Activated CD8-positive, alpha-beta T cell treated with anti-CD3 and anti-CD28 coated beads for 36 hours (primary cell): ENCODE data around the gene EMP1. TPM values are rescaled to one million over a fixed set of nuclear protein-coding genes. Genes with fewer than 3 reads are reported as not detected.
A peak's percentile ranks its signal among the peaks of the same experiment; 100 is the strongest.

ENCODE experiments used
- ATAC-seq: fragments of 200-7000 bp; cut with Tn5 transposase; one replicate; pipeline ENCODE4 v1.10.0; 2021; ENCODE audit warnings: mild to moderate bottlenecking, moderate library complexity
- CTCF ChIA-PET: fragments of 350-600 bp; sonication (Branson Sonifier 250); formaldehyde crosslinking; loops from one replicate; lab custom pipeline; 2021; ENCODE audit warnings: antibody characterized with exemption; lab: Charles Lee
- POLR2A ChIA-PET: fragments of 350-600 bp; sonication (Branson Sonifier 250); formaldehyde crosslinking; loops from one replicate; lab custom pipeline; 2021; ENCODE audit warnings: antibody characterized with exemption; lab: Charles Lee
- DNase-seq: peaks from one replicate; pipeline ENCODE4 v3.0.0-alpha.2; 2020
- H3K27ac Mint-ChIP-seq: one replicate; pipeline ENCODE4 v1.8.0; 2021; ENCODE audit warnings: mild to moderate bottlenecking, mixed read lengths
- H3K27me3 Mint-ChIP-seq: one replicate; pipeline ENCODE4 v1.8.0; 2021; ENCODE audit warnings: mixed read lengths
- H3K36me3 Mint-ChIP-seq: one replicate; pipeline ENCODE4 v1.8.0; 2021; ENCODE audit warnings: low read depth, mixed read lengths
- H3K4me1 Mint-ChIP-seq: one replicate; pipeline ENCODE4 v1.8.0; 2021; ENCODE audit warnings: low read depth, mixed read lengths
- H3K4me3 Mint-ChIP-seq: one replicate; pipeline ENCODE4 v1.8.0; 2021; ENCODE audit warnings: mild to moderate bottlenecking, moderate library complexity, mixed read lengths
- H3K9me3 Mint-ChIP-seq: one replicate; pipeline ENCODE4 v1.8.0; 2021; ENCODE audit warnings: mixed read lengths
- CTCF ChIP-seq: fragments of 200-600 bp; IDR thresholded peaks from one replicate; pipeline ENCODE4 v1.8.0; 2022; ENCODE audit warnings: antibody characterized with exemption, mild to moderate bottlenecking
- intact Hi-C: fragments of 100-400 bp; cut with micrococcal nuclease; formaldehyde crosslinking; loops from one replicate; pipeline ENCODE4 v1.10.0; 2022
- total RNA-seq, 2 experiments: library from RNA; stranded (reverse); gene quantifications; one replicate each; pipeline ENCODE4 v1.2.3, GENCODE V29; 2021

The EMP1 gene
- total RNA-seq, 2 experiments from 2014 or later, result 3.1 to 3.6 TPM

GRCh38 chr12:13211859-13212664 lies 15.5 kb downstream of the EMP1 start:
- ATAC-seq (peak; percentile 68), DNase-seq (peak; percentile 84)
- Mint-ChIP-seq H3K36me3 (no peaks in the 10 kb centered on the region), H3K4me1 (peaks cover 19% of the 10 kb centered on the region), H3K27ac (peak overlapping the region; percentile 9), H3K4me3 (no peak overlapping the region), H3K27me3 (peaks cover 3% of the 10 kb centered on the region), H3K9me3 (no peaks in the 10 kb centered on the region)
- peak; percentile 93 for TF ChIP-seq CTCF
- intact Hi-C loops, result loop anchor here (1.0 to 5.0 kb wide), 3 partner anchors 114 to 295 kb away; no protein-coding TSS in a partner anchor
- POLR2A ChIA-PET, result interaction anchor here (0.7 to 1.2 kb wide), 7 partner anchors 14 to 363 kb away, joined by 3 to 5 read pairs (median 3); no protein-coding TSS in a partner anchor
- CTCF ChIA-PET, result interaction anchor here (0.6 to 7.9 kb wide), 63 partner anchors 10 to 954 kb away, joined by 3 to 150 read pairs (median 6); partner anchors contain the start of genes EMP1, FAM234B and GSG1

GRCh38 chr12:13215056-13215455 lies 18.5 kb downstream of the EMP1 start:
- DNase-seq, result no peak
- Mint-ChIP-seq H3K27me3 (no peaks in the 10 kb centered on the region), H3K4me1 (peaks cover 15% of the 10 kb centered on the region), H3K9me3 (no peaks in the 10 kb centered on the region), H3K27ac (no peak overlapping the region), H3K36me3 (no peaks in the 10 kb centered on the region), H3K4me3 (no peak overlapping the region)
- no peak for ATAC-seq
- TF ChIP-seq CTCF, result no peak
- POLR2A ChIA-PET, result no interaction called here
- intact Hi-C loops, result no loop called here
- CTCF ChIA-PET, result interaction anchor here (4.6 to 5.1 kb wide), 2 partner anchors 20 to 299 kb away, joined by 21 to 22 read pairs; no protein-coding TSS in a partner anchor

GRCh38 chr12:13218641-13219040 lies 22.1 kb downstream of the EMP1 start:
- DNase-seq (no peak), ATAC-seq (no peak)
- CTCF ChIA-PET, result interaction anchor here (0.7 to 5.1 kb wide), 3 partner anchors 16 to 302 kb away, joined by 4 to 21 read pairs (median 15); no protein-coding TSS in a partner anchor
- no peak overlapping the region for H3K27ac Mint-ChIP-seq
- no peaks in the 10 kb centered on the region for H3K27me3 Mint-ChIP-seq
- TF ChIP-seq CTCF, result no peak
- H3K9me3 Mint-ChIP-seq, result no peaks in the 10 kb centered on the region
- H3K36me3 Mint-ChIP-seq, result no peaks in the 10 kb centered on the region
- H3K4me1 Mint-ChIP-seq, result no peaks in the 10 kb centered on the region
- intact Hi-C loops, result no loop called here
- H3K4me3 Mint-ChIP-seq, result no peak overlapping the region
- POLR2A ChIA-PET, result no interaction called here

- POLR2A ChIA-PET, result no interaction called here
- Mint-ChIP-seq H3K27me3 (peaks cover 4% of the 10 kb centered on the region), H3K27ac (no peak overlapping the region)
Measured at GRCh38 chr12:13219320-13219719, 22.8 kb downstream of the EMP1 start.

More at GRCh38 chr12:13219320-13219719, 22.8 kb downstream of the EMP1 start:
- no peaks in the 10 kb centered on the region for H3K9me3 Mint-ChIP-seq
- ATAC-seq, result no peak
- TF ChIP-seq CTCF, result no peak
- H3K36me3 Mint-ChIP-seq, result no peaks in the 10 kb centered on the region
- no peak for DNase-seq
- H3K4me3 Mint-ChIP-seq, result no peak overlapping the region
- CTCF ChIA-PET, result interaction anchor here (4.5 to 8.3 kb wide), 3 partner anchors 8 to 303 kb away, joined by 15 to 58 read pairs (median 21); no protein-coding TSS in a partner anchor
- no peaks in the 10 kb centered on the region for H3K4me1 Mint-ChIP-seq
- intact Hi-C loops, result no loop called here
